Heart left ventricle (tissue), 16 donors: ENCODE results near the gene CENPQ. TPM values are rescaled to one million over a fixed set of nuclear protein-coding genes. Genes with fewer than 3 reads are reported as not detected.

Source experiments
- ATAC-seq, 4 donors: fragments of 200-7000 bp; cut with Tn5 transposase; one replicate each; pipeline ENCODE4 v1.9.1; 2020 to 2022; ENCODE audit warnings: moderate library complexity in 4 of 4, mild to moderate bottlenecking in 3 of 4, moderate number of reproducible peaks in 1 of 4
- DNase-seq, 5 donors: peaks; one replicate each; pipeline ENCODE4 v3.0.0-alpha.2; 2020
- H3K27ac ChIP-seq, 12 donors: fragments of 200-600 bp; sonication (generic) in 4 of 12; one replicate each; pipeline versions ENCODE4 v1.5.0 to v1.8.0; 2016 to 2022; ENCODE audit warnings: mild to moderate bottlenecking in 2 of 12
- H3K27me3 ChIP-seq, 9 donors: fragments of 200-600 bp; sonication (generic) in 2 of 9; one replicate each; pipeline versions ENCODE4 v1.5.1 to v1.8.0; 2016 to 2022; ENCODE audit warnings: mild to moderate bottlenecking in 3 of 9
- H3K36me3 ChIP-seq, 9 donors: fragments of 200-600 bp; sonication (generic) in 2 of 9; one replicate each; pipeline versions ENCODE4 v1.5.0 to v1.8.0; 2018 to 2022; ENCODE audit warnings: mild to moderate bottlenecking in 2 of 9
- H3K4me1 ChIP-seq, 12 donors: fragments of 200-600 bp; sonication (generic) in 4 of 12; one replicate each; pipeline versions ENCODE4 v1.5.0 to v1.8.0; 2016 to 2022; ENCODE audit warnings: mild to moderate bottlenecking in 3 of 12
- H3K4me3 ChIP-seq, 12 donors: fragments of 200-600 bp; sonication (generic) in 4 of 12; one replicate each; pipeline versions ENCODE4 v1.5.0 to v1.8.0; 2017 to 2022; ENCODE audit warnings: mild to moderate bottlenecking in 9 of 12, moderate library complexity in 4 of 12
- H3K9me3 ChIP-seq, 12 donors: fragments of 200-600 bp; sonication (generic) in 4 of 12; one replicate each; pipeline versions ENCODE4 v1.5.0 to v1.8.0; 2016 to 2022; ENCODE audit warnings: mild to moderate bottlenecking in 1 of 12
- CTCF ChIP-seq, 12 donors: fragments of 200-600 bp; sonication (generic) in 4 of 12; IDR thresholded peaks; one replicate each; pipeline versions ENCODE4 v1.5.0 to v1.8.0; 2018 to 2022; ENCODE audit warnings: antibody characterized with exemption in 12 of 12, mild to moderate bottlenecking in 5 of 12
- POLR2A ChIP-seq, 2 donors: fragments of 450-650 bp; IDR thresholded peaks; one replicate each; pipeline ENCODE4 v1.6.1; 2017; ENCODE audit warnings: antibody characterized with exemption in 2 of 2, mild to moderate bottlenecking in 2 of 2, moderate library complexity in 2 of 2
- WGBS, 4 donors: extraction: QIAGEN DNeasy Blood & Tissue Kit in 2 of 4; methylation state at CpG; one replicate each; pipeline versions ENCODE4 v1.1.5 to v1.1.7; 2013 to 2018; 5-methylcytosine and 5-hydroxymethylcytosine counted together
- intact Hi-C, 10 donors: fragments of 100-400 bp; cut with DNase I; formaldehyde crosslinking; loops; one replicate each; pipeline versions ENCODE4 v1.11.1 to v1.14.2; 2022
- polyA plus RNA-seq, 2 donors: library from polyadenylated mRNA; stranded (reverse); fragments of 200-250 nt; gene quantifications; one replicate each; pipeline ENCODE4 v1.2.3, GENCODE V29; 2013
- total RNA-seq, 9 donors: library from RNA; depleted of rRNA in 2 of 9; stranded (reverse); fragments of >200 nt in 2 of 9; fragmentation: NEBNext Ultra II Directional in 3 of 9; extraction: Animal tissue kit (Norgen Biotek cat#: 25700) in 3 of 9; gene quantifications; one replicate each; pipeline versions ENCODE4 v1.1.0 to v1.2.4, GENCODE V29; 2016 to 2023
- donor health status: ischemic (EF 13 %, LVEDD 7.1; RV severe dilation, severe dysfunction).
- donor health status: healthy with polysubstance abuse.
- donor health status: DM: no; HTN: yes; CAD: no.
- donor health status: DM: no; HTN: no; CAD: no.
- donor health status: ischemic (EF 25% LVEDD 6.9; RV normal size, moderate dysfunction).
- donor health status: ischemic (EF 25% LVEDD 5.7; RV mildly dilated, moderate dysfunction).
- donor health status: healthy.
- donor health status: DM: yes; HTN: yes; CAD: no.
- donor health status: ischemic (EF 35%, LVEDD 5.7; RV mildly dilated, moderate dysfunction).
- donor health status: nonischemic (EF 11% LVEDD 7.7; RV severe dilation, severe dysfunction).
- donor health status: DM: yes; HTN: yes; CAD: no.
- donor health status: PGD.
- donor health status: ischemic (EF 29% LVEDD 5.4; RV normal size, mild dysfunction).
- donor health status: nonischemic (EF 23%, LVEDD 6.1; RV moderate dilation, normal function).

CENPQ gene
- total and polyA plus RNA-seq, 11 donors: 3.0 to 10.1 (median 4.9) TPM

- ATAC-seq: no peak
- no peaks in the 10 kb centered on the region for H3K4me1 ChIP-seq
- H3K4me3 ChIP-seq: no peak overlapping the region
- intact Hi-C loops: no loop called here
- H3K27ac ChIP-seq: no peak overlapping the region
- H3K9me3 ChIP-seq: no peaks in the 10 kb centered on the region
- H3K27me3 ChIP-seq: no peaks in the 10 kb centered on the region
- peaks cover 0 to 60% (median 41%) of the 10 kb centered on the region in 9 donors for H3K36me3 ChIP-seq
- WGBS, 4 donors: 91 to 97% (median 96%) methylated on average over 4 of the region's 4 CpGs
- TF ChIP-seq POLR2A (IDR thresholded peaks at IDR 0.05) (no peak), CTCF (IDR thresholded peaks at IDR 0.05) (no peak)
- DNase-seq: no peak
Measured at GRCh38 chr6:49490633-49491032, 27.5 kb downstream of the CENPQ start.

- no peaks in the 10 kb centered on the region for H3K9me3 ChIP-seq
- WGBS, 4 donors: 87 to 92% (median 89%) methylated on average over 3 of the region's 3 CpGs
- intact Hi-C loops: no loop called here
- DNase-seq: no peak
- H3K4me3 ChIP-seq: no peak overlapping the region
- no peaks in the 10 kb centered on the region for H3K4me1 ChIP-seq
- peaks cover 0 to 15% (median 3%) of the 10 kb centered on the region in 9 donors for H3K36me3 ChIP-seq
- no peaks in the 10 kb centered on the region for H3K27me3 ChIP-seq
- no peak for TF ChIP-seq CTCF (IDR thresholded peaks at IDR 0.05)
- TF ChIP-seq POLR2A (IDR thresholded peaks at IDR 0.05): no peak
- ATAC-seq: no peak
- H3K27ac ChIP-seq: no peak overlapping the region
Measured at GRCh38 chr6:49497304-49497703, 34.1 kb downstream of the CENPQ start.

GRCh38 chr6:49499126-49499525, 36.0 kb downstream of the CENPQ start:
- Histone ChIP-seq H3K36me3 (no peaks in the 10 kb centered on the region), H3K9me3 (no peaks in the 10 kb centered on the region), H3K27me3 (no peaks in the 10 kb centered on the region), H3K4me1 (no peaks in the 10 kb centered on the region), H3K4me3 (no peak overlapping the region), H3K27ac (no peak overlapping the region)
- TF ChIP-seq POLR2A (IDR thresholded peaks at IDR 0.05) (no peak), CTCF (IDR thresholded peaks at IDR 0.05) (no peak)
- 88 to 90% (median 90%) methylated on average over 1 of the region's 1 CpG for WGBS, 4 donors
- DNase-seq: no peak
- no peak for ATAC-seq
- intact Hi-C loops: no loop called here

- Histone ChIP-seq H3K27me3 (no peaks in the 10 kb centered on the region), H3K27ac (no peak within 1 kb of the TSS), H3K9me3 (no peaks in the 10 kb centered on the region), H3K4me1 (no peaks in the 10 kb centered on the region), H3K4me3 (no peak within 1 kb of the TSS), H3K36me3 (no peaks in the 10 kb centered on the region)
- ATAC-seq (no peak), DNase-seq (no peak)
- TF ChIP-seq CTCF (IDR thresholded peaks at IDR 0.05) (no peak), POLR2A (IDR thresholded peaks at IDR 0.05) (no peak)
- 43 to 87% (median 71%) methylated on average over 2 of the region's 2 CpGs for WGBS, 4 donors
- intact Hi-C loops: no loop called here
Measured at GRCh38 chr6:49499623-49500022, 36.5 kb downstream of the CENPQ start, which contains the start of gene GLYATL3. GLYATL3 (plus strand) TSS chr6:49499923; CDS start chr6:49511991, 12,068 bp downstream.
